SK-N-SH treated with all-trans-retinoic acid at 6 μM for 48 hours (cell line): ENCODE data around the gene FBXW10.
"Not testable (repeated sequence)": the region's sequence is repeated elsewhere in the genome, so short reads cannot be mapped to it uniquely, and the experiment has no call there.

Source experiments
- ZFP3 ChIP-seq: fragments of 250-450 bp; sonication (Bioruptor Pico); IDR thresholded peaks from 2 replicates; pipeline ENCODE4 v1.5.0; 2020; ENCODE audit warnings: mild to moderate bottlenecking, moderate library complexity
- TF ChIP-seq, protein P1 (sequence below): fragments of 250-450 bp; sonication (Bioruptor Pico); IDR thresholded peaks from 2 replicates; pipeline ENCODE4 v1.8.0; 2020; ENCODE audit warnings: mild to moderate bottlenecking, moderate library complexity, borderline replicate concordance
- TF ChIP-seq, protein P2 (sequence below): fragments of 250-450 bp; sonication (Bioruptor Pico); IDR thresholded peaks from 2 replicates; pipeline ENCODE4 v1.5.0; 2020; ENCODE audit warnings: mild to moderate bottlenecking, moderate library complexity

DNA sequence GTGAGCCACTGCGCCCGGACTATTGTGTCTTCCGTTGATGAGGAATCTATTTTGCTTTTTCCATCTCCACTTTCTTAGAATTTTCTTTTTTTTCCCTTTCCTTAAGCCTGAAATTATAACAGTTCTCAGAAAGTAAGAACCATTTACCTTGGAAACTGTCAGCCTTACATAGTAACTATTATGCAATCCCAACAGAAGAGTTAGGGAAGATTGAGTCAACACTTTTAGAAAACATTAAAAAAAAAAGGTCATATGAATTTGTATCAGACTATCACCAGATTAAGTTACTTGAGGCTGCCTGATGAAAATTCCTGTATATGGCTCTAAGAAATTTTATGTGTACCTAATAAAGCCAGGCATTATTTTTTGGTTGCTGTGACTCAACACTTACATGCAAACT lies 35.6 kb upstream of the FBXW10 start:
- TF ChIP-seq ZFP3 (CRISPR knock-in tag), result not testable (repeated sequence)
- TF ChIP-seq, protein P1, sequence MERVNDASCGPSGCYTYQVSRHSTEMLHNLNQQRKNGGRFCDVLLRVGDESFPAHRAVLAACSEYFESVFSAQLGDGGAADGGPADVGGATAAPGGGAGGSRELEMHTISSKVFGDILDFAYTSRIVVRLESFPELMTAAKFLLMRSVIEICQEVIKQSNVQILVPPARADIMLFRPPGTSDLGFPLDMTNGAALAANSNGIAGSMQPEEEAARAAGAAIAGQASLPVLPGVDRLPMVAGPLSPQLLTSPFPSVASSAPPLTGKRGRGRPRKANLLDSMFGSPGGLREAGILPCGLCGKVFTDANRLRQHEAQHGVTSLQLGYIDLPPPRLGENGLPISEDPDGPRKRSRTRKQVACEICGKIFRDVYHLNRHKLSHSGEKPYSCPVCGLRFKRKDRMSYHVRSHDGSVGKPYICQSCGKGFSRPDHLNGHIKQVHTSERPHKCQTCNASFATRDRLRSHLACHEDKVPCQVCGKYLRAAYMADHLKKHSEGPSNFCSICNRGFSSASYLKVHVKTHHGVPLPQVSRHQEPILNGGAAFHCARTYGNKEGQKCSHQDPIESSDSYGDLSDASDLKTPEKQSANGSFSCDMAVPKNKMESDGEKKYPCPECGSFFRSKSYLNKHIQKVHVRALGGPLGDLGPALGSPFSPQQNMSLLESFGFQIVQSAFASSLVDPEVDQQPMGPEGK, result not testable (repeated sequence)
- TF ChIP-seq, protein P2, sequence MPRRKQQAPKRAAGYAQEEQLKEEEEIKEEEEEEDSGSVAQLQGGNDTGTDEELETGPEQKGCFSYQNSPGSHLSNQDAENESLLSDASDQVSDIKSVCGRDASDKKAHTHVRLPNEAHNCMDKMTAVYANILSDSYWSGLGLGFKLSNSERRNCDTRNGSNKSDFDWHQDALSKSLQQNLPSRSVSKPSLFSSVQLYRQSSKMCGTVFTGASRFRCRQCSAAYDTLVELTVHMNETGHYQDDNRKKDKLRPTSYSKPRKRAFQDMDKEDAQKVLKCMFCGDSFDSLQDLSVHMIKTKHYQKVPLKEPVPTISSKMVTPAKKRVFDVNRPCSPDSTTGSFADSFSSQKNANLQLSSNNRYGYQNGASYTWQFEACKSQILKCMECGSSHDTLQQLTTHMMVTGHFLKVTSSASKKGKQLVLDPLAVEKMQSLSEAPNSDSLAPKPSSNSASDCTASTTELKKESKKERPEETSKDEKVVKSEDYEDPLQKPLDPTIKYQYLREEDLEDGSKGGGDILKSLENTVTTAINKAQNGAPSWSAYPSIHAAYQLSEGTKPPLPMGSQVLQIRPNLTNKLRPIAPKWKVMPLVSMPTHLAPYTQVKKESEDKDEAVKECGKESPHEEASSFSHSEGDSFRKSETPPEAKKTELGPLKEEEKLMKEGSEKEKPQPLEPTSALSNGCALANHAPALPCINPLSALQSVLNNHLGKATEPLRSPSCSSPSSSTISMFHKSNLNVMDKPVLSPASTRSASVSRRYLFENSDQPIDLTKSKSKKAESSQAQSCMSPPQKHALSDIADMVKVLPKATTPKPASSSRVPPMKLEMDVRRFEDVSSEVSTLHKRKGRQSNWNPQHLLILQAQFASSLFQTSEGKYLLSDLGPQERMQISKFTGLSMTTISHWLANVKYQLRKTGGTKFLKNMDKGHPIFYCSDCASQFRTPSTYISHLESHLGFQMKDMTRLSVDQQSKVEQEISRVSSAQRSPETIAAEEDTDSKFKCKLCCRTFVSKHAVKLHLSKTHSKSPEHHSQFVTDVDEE (CRISPR knock-in tag), result not testable (repeated sequence)
